NT2/D1 (cell line): ENCODE results near the gene SYNGR1.

ENCODE experiments used
- SUZ12 ChIP-seq: IDR thresholded peaks from 2 replicates; pipeline ENCODE4 v1.6.1; 2011; ENCODE audit not compliant: insufficient read length, insufficient read depth; ENCODE audit errors: extremely low read depth
- YY1 ChIP-seq: IDR thresholded peaks from 2 replicates; pipeline ENCODE4 v1.6.1; 2011; ENCODE audit not compliant: insufficient read length, insufficient read depth
- ZNF274 ChIP-seq: IDR thresholded peaks from 2 replicates; pipeline ENCODE4 v1.6.1; 2011; ENCODE audit warnings: mild to moderate bottlenecking, low read depth, low read length

GRCh38 chr22:39344046-39344390, 5.8 kb upstream of the SYNGR1 start:
- TF ChIP-seq ZNF274, result no peak
- no peak for TF ChIP-seq SUZ12
- no peak for TF ChIP-seq YY1
